CD4-positive, alpha-beta T cell (primary cell): Measurements from ENCODE around the gene LLPH. TPM values are rescaled to one million over a fixed set of nuclear protein-coding genes. Genes with fewer than 3 reads are reported as not detected.
A peak's percentile ranks its signal among the peaks of the same experiment; 100 is the strongest.
"Not testable (repeated sequence)": the region's sequence is repeated elsewhere in the genome, so short reads cannot be mapped to it uniquely, and the experiment has no call there.

Source experiments
- ATAC-seq: fragments of 200-7000 bp; cut with Tn5 transposase; one replicate; pipeline ENCODE4 v1.10.0; 2022; ENCODE audit warnings: mild to moderate bottlenecking; ENCODE audit not compliant: poor library complexity
- CTCF ChIA-PET: fragments of 350-600 bp; sonication (Branson Sonifier 250); formaldehyde crosslinking; loops from one replicate; lab custom pipeline; 2021; ENCODE audit warnings: antibody characterized with exemption, inconsistent platforms; lab: Charles Lee
- POLR2A ChIA-PET: fragments of 350-600 bp; sonication (Branson Sonifier 250); formaldehyde crosslinking; loops from one replicate; lab custom pipeline; 2021; ENCODE audit warnings: antibody characterized with exemption, inconsistent platforms; lab: Charles Lee
- DNase-seq, 14 experiments: peaks; one replicate each; pipeline ENCODE4 v3.0.0-alpha.2; 2013 to 2020; ENCODE audit warnings: mixed read lengths in 2 of 14
- H3K27ac ChIP-seq, 2 donors: one replicate each; pipeline versions ENCODE4 v1.5.1 to v1.7.0; 2013; ENCODE audit warnings: low read length in 2 of 2, low read depth in 1 of 2, mild to moderate bottlenecking in 1 of 2
- H3K27me3 ChIP-seq, 2 experiments: 1 replicate in 1 of 2; 2 replicates in 1 of 2; pipeline versions ENCODE4 v1.6.1 to v1.7.0; 2013; ENCODE audit warnings: low read length in 2 of 2, control low read depth in 1 of 2, mild to moderate bottlenecking in 1 of 2, moderate library complexity in 1 of 2; ENCODE audit not compliant: insufficient read depth in 2 of 2, control insufficient read depth in 1 of 2
- H3K36me3 ChIP-seq: one replicate; pipeline ENCODE4 v1.6.1; 2013; ENCODE audit warnings: low read length, control low read depth; ENCODE audit not compliant: insufficient read depth
- H3K4me1 ChIP-seq: one replicate; pipeline ENCODE4 v1.6.1; 2013; ENCODE audit warnings: low read length, control low read depth; ENCODE audit not compliant: insufficient read depth
- H3K4me3 ChIP-seq: one replicate; pipeline ENCODE4 v1.5.1; 2013; ENCODE audit warnings: mild to moderate bottlenecking, low read length, moderate library complexity
- H3K9me3 ChIP-seq, 2 experiments: 1 replicate in 1 of 2; 2 replicates in 1 of 2; pipeline versions ENCODE4 v1.6.1 to v1.7.0; 2013; ENCODE audit warnings: low read length in 2 of 2, mild to moderate bottlenecking in 2 of 2, control low read depth in 1 of 2, moderate library complexity in 1 of 2; ENCODE audit not compliant: control insufficient read depth in 1 of 2, insufficient read depth in 1 of 2
- H3K27ac Mint-ChIP-seq: one replicate; pipeline ENCODE4 v1.8.0; 2020; ENCODE audit warnings: mixed read lengths
- H3K27me3 Mint-ChIP-seq: one replicate; pipeline ENCODE4 v1.8.0; 2021; ENCODE audit warnings: mixed read lengths
- H3K36me3 Mint-ChIP-seq: one replicate; pipeline ENCODE4 v1.8.0; 2021; ENCODE audit warnings: low read depth, mixed read lengths
- H3K4me1 Mint-ChIP-seq: one replicate; pipeline ENCODE4 v1.8.0; 2021; ENCODE audit warnings: low read depth, mixed read lengths
- H3K4me3 Mint-ChIP-seq: one replicate; pipeline ENCODE4 v1.8.0; 2020; ENCODE audit warnings: mild to moderate bottlenecking, mixed read lengths
- H3K9me3 Mint-ChIP-seq: one replicate; pipeline ENCODE4 v1.8.0; 2020; ENCODE audit warnings: mixed read lengths
- CTCF ChIP-seq: fragments of 200-600 bp; IDR thresholded peaks from one replicate; pipeline ENCODE4 v1.8.0; 2022; ENCODE audit warnings: antibody characterized with exemption, mild to moderate bottlenecking
- intact Hi-C, 2 experiments: fragments of 100-400 bp; cut with DNase I in 1 of 2; cut with micrococcal nuclease in 1 of 2; formaldehyde crosslinking; loops; one replicate each; pipeline versions ENCODE4 v1.15.1 to v1.9.0; 2023 to 2025; cut with DNase I, micrococcal nuclease
- polyA plus RNA-seq, 2 donors: library from polyadenylated mRNA; unstranded; fragments of 120-200 nt; gene quantifications; one replicate each; pipeline ENCODE4 v1.2.1, GENCODE V29; 2013
- total RNA-seq, 174 experiments: library from RNA in 2 of 174; stranded (reverse) in 2 of 174; gene quantifications; one replicate each; pipeline ENCODE4 v1.2.3 and lab custom pipeline; 2021 to 2026

LLPH gene
- total RNA-seq, result 10 to 100 TPM; 27.3 to 31.0 TPM
- 18.8 TPM for polyA plus RNA-seq (2013, experiment 1 of 2)
- polyA plus RNA-seq (2013, experiment 2 of 2), result 22.3 TPM
- total RNA-seq (lab: John Stamatoyannopoulos, UW), result 15.0 to 43.5 (median 33.3) reads per million in 172 experiments

GRCh38 chr12:66130267-66131066 is at the start of gene LLPH:
Gene LLPH, minus strand, starts transcription at chr12:66130750. Its CDS starts 1,644 bp downstream, at chr12:66129106.
- peak; percentile 78 to 94 (median 84) for DNase-seq
- CTCF ChIA-PET, result interaction anchor here (0.6 to 2.6 kb wide), 3 partner anchors 15 to 266 kb away, joined by 3 to 19 read pairs (median 8); partner anchors contain the start of gene TMBIM4
- Histone ChIP-seq H3K36me3 (peaks cover 22% of the 10 kb centered on the region), H3K9me3 (no peaks in the 10 kb centered on the region), H3K4me1 (peaks cover 13% of the 10 kb centered on the region), H3K27me3 (no peaks in the 10 kb centered on the region), H3K27ac (peak within 1 kb of the TSS; percentile 77 to 89), H3K4me3 (peak within 1 kb of the TSS; percentile 96)
- Mint-ChIP-seq H3K27me3 (no peaks in the 10 kb centered on the region), H3K36me3 (peaks cover 62% of the 10 kb centered on the region), H3K4me1 (peaks cover 71% of the 10 kb centered on the region), H3K27ac (peak within 1 kb of the TSS; percentile 96), H3K9me3 (no peaks in the 10 kb centered on the region), H3K4me3 (peak within 1 kb of the TSS; percentile 95)
- no peak for TF ChIP-seq CTCF
- intact Hi-C loops, result loop anchor here (2.0 to 10.0 kb wide), 4 partner anchors 38 to 1726 kb away; partner anchors contain the start of genes TMBIM4 (in 2 of the 2) and XPOT (in 1 of the 2)
- POLR2A ChIA-PET, result interaction anchor here (0.6 to 3.8 kb wide), 18 partner anchors 10 to 1909 kb away, joined by 3 to 94 read pairs (median 4); partner anchors contain the start of genes CAND1, HELB, IRAK3 and KICS2
- ATAC-seq, result peak; percentile 90

GRCh38 chr12:66176105-66176900 is 45.8 kb upstream of the LLPH start:
- peaks cover 0 to 8% of the 10 kb centered on the region in 2 experiments for H3K9me3 ChIP-seq
- POLR2A ChIA-PET, result interaction anchor here (1.0 kb wide), 1 partner anchor 11 kb away, joined by 4 read pairs; no protein-coding TSS in a partner anchor
- no peaks in the 10 kb centered on the region for H3K36me3 ChIP-seq

GRCh38 chr12:66174391-66175325 is 44.1 kb upstream of the LLPH start:
- CTCF ChIA-PET, DNase-seq, H3K27me3 ChIP-seq, H3K4me3 Mint-ChIP-seq, H3K27ac ChIP-seq, POLR2A ChIA-PET, H3K9me3 Mint-ChIP-seq, H3K9me3 ChIP-seq, H3K36me3 Mint-ChIP-seq, H3K4me1 ChIP-seq, H3K27ac Mint-ChIP-seq, H3K36me3 ChIP-seq, H3K4me3 ChIP-seq, ATAC-seq: not testable (repeated sequence)
- intact Hi-C loops, result loop anchor here in 1 of 2 experiments (5.0 kb wide), 1 partner anchor 113 kb away; no protein-coding TSS in a partner anchor
- Mint-ChIP-seq H3K27me3 (peaks cover 29% of the 10 kb centered on the region), H3K4me1 (peaks cover 12% of the 10 kb centered on the region)

More at GRCh38 chr12:66176105-66176900, 45.8 kb upstream of the LLPH start:
- no peaks in the 10 kb centered on the region for H3K36me3 Mint-ChIP-seq
- no peak for ATAC-seq
- no peaks in the 10 kb centered on the region for H3K9me3 Mint-ChIP-seq
- no peak overlapping the region for H3K4me3 ChIP-seq
- peaks cover 31% of the 10 kb centered on the region for H3K27me3 Mint-ChIP-seq
- CTCF ChIA-PET, result interaction anchor here (0.9 to 1.1 kb wide), 3 partner anchors 14 to 94 kb away, joined by 3 read pairs; no protein-coding TSS in a partner anchor
- no peaks in the 10 kb centered on the region for H3K4me1 Mint-ChIP-seq
- no peak overlapping the region for H3K27ac ChIP-seq
- DNase-seq, result no peak
- H3K27ac Mint-ChIP-seq, result no peak overlapping the region
- H3K27me3 ChIP-seq, result no peaks in the 10 kb centered on the region
- intact Hi-C loops, result no loop called here
- TF ChIP-seq CTCF, result no peak
- no peak overlapping the region for H3K4me3 Mint-ChIP-seq
- H3K4me1 ChIP-seq, result no peaks in the 10 kb centered on the region
